ENCODE results near the gene CCDC50.

DNA sequence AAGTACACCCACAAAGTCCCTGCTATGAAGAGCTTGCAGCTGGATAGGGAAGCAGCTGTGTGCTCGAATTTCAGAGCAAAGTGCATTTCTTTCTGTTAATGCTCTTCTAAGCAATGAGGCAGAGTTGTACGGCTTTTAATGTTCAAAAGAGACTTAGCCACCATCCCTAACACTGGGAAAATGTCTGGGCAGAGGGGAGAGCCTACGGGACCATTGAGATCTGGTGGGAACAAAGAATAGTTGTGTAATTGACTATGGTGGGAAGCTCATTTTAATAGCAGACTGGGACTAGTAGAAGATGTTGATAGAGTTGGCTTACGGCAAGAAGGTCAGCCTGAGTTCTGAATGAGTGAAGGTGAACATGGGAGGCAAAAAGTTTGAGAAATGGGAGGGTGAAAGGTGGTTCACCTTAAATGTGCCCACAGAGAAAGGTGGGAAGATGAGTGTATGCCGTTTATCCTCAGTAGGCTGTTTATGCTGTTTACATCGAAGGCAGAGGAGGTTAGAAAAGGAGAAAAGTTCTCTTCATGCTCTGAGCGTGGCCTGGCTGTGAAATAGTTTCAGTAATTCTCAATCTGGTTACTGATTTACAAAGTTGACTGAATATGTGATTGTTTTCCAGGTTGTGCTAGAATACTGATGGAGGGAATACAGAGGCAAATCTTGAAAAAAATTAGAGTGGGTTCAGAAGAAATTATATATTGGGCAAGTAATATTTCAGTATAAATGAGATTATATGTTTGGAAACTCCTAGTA, 24.0 kb downstream of the CCDC50 start:
- TF ChIP-seq, protein P1, sequence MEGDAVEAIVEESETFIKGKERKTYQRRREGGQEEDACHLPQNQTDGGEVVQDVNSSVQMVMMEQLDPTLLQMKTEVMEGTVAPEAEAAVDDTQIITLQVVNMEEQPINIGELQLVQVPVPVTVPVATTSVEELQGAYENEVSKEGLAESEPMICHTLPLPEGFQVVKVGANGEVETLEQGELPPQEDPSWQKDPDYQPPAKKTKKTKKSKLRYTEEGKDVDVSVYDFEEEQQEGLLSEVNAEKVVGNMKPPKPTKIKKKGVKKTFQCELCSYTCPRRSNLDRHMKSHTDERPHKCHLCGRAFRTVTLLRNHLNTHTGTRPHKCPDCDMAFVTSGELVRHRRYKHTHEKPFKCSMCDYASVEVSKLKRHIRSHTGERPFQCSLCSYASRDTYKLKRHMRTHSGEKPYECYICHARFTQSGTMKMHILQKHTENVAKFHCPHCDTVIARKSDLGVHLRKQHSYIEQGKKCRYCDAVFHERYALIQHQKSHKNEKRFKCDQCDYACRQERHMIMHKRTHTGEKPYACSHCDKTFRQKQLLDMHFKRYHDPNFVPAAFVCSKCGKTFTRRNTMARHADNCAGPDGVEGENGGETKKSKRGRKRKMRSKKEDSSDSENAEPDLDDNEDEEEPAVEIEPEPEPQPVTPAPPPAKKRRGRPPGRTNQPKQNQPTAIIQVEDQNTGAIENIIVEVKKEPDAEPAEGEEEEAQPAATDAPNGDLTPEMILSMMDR (conservative IDR thresholded peaks at IDR 0.05), result no peak
- no peak for TF ChIP-seq ZFX (IDR thresholded peaks at IDR 0.05)

All from C4-2B (cell line).